Fibroblast of skin of scalp (primary cell): Measurements from ENCODE around the gene SSBP4.

Experiments used
- DNase-seq: peaks from one replicate; pipeline ENCODE4 v3.0.0-alpha.2; 2013

The SSBP4 gene

DNA sequence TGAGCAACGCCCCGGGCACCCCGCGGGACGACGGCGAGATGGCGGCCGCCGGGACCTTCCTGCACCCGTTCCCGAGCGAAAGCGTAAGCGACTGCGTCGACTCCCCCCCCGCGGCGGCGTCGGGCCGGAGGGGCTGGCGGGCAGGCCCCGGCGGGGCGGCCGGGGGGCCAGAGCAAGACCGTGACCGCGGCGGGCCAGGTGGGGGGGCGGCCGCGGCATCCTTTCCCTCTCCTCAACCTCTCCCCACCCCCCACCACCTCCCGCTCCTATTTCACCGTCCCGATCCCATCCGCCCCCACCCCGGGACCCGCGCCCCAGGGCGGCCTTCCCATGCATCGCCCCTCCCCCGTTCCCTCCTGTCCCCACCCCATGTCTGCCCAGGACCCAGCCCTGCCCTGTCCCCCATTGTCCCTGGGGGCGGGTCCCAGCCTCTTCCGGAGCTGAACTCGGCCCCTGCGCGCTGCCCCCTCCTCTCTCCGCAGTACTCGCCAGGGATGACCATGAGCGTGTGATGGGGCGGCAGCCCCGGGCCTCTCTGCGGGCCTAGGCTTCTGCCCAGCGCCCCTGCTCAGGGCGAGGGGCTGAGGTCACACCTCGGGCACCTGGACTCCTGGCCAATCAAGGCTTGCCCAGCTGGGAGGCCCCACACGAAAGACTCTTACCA, 14.7 kb downstream of the SSBP4 start:
- DNase-seq: no peak

DNA sequence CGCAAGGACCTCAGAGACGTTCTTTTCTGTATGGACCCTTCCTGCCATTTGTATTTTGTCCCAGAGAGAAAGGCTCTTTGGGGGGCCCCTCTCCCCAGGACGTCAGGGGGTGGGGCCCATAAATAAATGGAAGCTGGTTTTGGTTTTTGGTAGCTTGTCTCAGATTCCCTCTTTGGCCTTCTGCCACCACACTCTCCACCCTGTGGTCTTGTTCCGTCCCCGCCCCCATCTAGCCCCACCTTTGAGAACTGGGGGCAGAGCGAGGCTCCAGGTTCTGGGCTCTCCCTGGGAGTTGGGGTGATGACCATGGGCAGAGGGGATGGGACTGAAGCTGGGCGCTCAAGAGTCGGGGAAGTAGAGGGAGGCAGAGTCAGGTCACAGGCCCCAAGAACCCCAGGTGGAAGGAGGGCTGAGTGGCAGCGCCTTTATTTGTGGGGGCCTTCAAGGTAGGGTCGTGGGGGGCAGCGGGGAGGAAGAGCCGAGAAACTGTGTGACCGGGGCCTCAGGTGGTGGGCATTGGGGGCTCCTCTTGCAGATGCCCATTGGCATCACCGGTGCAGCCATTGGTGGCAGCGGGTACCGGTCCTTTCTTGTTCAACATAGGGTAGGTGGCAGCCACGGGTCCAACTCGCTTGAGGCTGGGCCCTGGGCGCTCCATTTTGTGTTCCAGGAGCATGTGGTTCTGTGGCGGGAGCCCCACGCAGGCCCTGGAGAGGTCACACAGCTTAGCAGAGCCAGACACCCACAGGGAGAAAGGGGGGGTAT, 15.4 kb downstream of the SSBP4 start:
- no peak for DNase-seq

DNA sequence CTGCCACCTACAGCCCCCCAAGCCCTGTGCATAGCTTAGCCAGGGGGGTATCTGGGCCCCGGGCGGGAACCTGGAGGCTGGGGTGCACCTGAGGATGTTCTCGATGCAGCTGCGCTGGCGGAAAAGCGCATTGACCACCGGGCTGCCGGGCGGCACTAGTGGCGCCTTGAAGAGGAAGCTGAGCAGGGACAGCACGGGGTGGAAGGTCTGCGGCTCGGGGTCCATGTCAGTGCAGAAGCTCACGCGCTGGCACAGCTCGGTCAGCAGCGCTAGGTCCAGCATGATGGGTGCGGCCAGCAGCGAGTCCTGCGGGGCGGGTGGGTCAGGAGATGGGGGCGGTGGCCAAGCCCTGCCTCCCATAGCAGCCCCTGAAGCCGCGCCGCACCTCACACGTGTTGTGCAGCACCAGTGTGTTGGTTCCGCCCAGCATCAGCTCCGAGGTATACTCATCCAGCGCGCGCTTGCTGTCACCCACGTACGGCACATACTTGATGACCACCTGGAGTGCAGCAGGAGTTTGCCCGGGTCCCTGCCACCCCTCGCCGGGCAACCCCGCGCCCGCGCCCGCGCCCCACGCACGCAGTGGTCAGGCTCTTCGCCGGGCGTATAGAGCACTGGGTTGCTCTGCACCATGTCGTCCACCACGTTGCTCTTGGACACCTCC, 16.1 kb downstream of the SSBP4 start:
- DNase-seq: no peak

DNA sequence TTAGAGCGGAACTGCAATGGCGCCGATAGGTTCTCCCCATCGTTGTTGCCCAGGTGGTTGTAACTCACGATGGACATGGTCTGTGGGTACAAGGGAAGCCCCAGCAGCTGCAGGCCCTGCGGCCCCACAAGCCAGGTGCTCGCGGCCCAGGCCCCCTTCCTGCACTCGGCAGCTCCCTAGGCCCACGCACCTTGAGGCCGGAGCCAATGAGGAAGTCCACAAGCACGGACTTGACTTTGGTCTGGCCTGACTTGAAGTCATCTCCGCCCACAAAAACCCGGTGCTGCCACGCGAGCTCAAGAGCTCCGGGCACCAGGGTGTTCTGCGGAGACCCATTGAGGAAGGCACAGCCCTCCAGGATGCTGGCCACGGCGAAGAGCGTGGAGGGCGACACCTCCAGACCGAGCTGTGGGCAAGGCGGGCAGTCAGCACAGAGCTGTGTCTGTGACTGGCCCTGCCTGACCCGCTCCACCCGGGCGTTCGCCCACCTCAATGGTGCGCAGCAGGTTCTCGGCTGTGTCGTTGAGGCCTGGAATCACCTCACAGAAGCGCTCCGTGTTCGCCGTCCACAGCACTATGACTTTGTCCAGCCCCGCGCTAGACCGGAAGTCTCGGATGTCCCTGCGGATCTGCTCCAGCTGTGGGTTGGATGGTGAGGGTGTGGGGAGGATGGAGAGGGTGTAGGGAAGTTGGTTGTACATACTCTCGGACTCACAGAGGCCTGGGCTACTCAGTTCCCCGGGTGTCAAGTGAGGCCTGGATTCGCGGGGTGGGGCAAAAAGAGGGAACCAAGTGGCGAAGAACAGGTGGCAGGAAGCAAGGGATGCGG, 16.9 kb downstream of the SSBP4 start:
- no peak for DNase-seq

DNA sequence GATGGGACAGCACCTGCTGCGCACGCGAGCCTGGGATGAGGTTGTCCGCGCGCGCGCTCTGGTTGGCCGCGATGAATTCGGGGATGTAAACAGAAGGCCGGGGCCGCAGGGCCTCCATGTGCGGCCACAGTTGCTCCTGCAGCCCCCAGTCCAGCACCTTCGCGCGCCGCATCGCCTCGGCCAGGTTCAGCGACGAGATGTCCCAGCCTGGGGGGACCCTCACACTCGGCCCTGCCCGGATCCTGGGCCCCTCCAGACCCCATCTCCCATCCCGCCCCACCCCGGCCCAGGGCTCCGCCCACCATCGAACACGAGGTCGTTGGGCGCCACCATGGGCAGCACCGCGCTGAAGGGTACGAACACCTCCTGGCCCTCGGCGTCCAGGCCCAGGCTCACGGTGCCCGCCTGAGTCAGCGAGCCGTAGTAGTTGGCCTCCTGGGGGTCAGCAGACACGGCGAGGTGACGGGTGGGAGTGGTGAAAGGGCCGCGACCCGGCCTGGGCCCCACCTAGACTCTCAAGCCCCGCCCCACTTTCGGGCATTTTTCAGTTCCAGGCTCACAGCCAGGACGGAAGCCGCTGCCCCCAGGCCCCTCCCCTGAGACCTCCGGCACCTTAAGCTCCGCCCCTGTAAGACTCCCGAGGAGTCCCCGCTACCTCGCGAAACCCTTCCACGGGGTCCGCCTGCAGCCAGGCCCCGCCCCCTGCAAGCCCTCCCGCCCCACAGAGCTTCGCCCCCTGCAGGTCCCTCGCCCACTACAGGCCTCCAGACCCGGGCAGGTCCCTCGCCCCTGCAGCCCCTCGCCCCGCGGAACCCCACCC, 17.7 kb downstream of the SSBP4 start:
- peak; percentile 87 for DNase-seq

DNA sequence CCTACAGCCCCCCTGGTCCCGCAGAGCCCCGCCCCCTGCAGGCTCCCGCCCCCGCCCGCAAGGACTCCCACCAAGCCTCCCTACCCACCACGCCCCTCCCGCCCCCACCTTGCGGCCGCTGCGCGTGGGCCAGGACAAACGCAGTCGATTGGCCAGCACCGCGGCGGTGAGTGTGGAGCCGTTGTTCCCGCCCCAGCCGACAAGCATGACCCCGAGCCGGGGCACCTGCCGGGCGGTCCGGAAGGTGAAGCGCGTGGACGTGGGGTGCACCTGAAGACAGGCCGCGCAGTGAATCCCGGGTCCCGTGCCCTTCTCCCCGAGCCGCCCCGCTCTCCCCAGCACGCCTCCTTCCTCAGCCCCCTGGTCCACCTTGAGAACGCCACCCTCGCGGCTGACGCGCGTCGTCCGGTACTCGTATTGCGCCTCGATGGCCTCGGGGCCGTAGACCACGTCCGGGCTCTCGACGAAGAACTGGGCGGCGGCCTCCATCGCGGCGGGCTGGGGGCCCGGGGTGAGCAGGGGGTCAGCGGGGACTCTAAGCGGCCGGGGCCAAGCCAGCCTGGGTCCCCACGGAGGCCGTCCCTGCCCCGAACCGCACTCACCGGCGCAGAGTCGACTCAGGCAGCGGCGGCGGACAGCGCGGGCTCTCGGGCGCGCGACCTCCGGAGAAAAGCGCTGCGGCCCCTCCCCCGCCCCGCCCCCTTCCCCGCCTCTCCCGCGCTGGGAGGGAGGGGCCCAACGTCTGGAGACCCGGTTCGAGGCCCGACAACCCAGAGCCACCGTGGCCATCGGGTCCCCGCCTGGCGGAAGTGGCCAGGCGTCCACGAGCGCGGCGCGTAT, 18.5 kb downstream of the SSBP4 start, which contains the start of gene ISYNA1:
ISYNA1 (minus strand) TSS at position 643 of the 840 bp plus-strand sequence; CDS start at position 489, 154 bp downstream.
- peak; percentile 52 for DNase-seq

DNA sequence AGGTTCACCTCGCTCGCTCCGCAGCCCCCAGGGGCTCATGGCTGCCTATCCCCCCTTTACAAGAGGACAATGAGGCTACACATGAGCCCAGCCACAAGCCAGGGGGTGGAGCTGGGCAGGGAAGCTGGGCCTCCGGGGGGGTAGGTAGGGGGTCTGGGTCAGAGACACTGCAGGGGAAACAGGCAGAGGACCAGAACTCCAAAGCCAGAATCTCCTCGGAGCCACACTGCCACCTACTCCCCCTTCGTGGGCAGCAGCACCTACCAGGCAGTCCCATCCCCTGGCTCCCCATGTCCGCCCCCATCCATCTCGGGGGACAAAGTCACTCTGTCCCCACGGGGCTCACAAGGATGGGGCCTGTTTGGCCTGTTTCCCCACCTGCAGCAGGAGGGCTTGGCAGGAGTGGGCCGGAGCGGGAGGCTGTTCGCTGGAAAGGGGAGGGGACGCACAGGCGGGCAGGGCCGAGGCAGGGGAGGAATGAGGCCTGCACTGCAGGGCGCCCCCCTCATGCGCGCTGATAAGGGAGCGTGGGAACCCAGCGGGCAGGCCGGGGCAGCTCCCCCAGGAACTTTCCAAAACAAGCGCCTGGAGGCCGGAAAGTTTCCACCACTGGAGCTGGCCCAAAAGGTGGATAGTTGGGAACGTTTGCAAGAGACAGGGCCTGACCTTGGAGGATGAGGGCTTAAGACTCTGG, 19.3 kb downstream of the SSBP4 start:
- DNase-seq: peak; percentile 55

DNA sequence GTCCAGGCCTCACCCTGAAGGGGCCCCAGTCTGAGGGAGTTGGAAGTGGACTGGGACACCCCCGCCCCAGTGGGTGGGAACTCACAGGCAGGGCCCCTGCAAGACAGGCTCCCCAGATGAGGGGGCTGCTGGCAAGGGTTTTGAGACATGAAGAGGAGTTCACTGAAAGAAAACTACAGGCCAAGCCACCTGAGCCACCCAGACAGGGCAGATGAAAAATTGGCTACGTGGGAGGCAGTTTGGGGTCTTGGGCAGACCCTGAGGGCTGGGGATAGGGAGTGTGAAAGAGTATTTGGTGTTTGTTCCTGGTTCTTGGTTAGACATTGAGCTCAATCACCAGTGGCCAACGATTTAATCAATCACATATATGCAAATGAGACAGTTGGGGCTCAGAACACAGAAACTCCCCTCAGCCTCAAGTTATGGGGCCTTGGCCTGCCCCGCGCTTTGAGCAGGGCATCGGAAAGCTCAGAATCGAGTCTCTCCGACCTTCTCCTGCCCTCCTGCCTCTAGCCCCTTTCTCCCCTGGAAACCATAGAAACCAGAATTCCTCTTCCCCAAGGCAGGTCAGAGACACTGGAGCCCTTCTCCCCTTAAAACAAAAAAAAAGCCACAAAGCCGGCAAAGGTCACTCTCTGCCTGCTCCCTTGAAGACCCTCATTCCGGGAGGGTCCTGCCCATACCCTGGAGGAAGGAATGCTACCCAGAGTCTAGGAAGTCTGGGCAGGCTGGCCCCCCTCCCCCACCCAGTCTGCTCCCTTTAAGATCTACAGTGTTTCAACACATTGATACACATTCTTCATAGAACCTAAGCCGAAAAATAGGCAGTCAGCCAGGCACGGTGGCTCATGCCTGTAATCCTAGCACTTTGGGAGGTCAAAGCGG, 20.1 kb downstream of the SSBP4 start:
- peak; percentile 74 for DNase-seq

DNA sequence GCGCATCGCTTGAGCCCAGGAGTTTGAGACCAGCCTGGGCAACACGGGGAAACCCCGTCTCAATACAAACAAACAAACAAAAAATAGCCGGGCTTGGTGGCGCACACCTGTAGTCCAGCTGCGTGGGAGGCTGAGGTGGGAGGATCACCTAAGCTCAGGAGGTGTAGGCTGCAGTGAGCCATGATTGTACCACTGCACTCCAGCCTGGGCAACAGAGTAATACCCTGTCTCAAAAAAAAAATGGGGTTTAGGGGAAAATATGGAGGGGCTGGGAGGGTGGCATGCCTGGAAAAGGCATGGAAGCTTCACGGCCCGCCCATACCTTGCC, 20.7 kb downstream of the SSBP4 start:
- DNase-seq: no peak

DNA sequence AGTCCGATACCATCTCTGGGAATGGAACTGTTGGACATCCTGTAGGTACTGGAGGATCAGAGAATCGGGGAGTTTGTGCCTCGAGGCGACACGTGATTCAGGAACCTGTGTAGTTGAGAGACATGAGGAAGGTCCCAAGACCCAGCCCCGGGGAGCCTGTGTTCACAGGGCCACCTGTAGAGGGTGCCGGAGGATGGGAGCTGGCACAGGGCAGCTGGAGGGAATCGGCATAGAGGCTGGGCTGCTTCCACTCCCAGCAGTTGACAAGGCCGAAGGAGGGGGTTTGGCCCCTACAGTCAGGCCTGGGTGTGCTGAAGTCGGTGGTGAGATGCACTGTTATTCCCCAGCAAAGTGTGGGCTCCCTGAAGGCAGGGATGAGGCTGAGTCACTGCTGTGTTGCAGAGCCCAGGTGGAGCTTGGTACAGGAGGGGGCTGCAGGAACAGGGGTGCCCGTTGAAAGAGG, 21.2 kb downstream of the SSBP4 start:
- DNase-seq: no peak

DNA sequence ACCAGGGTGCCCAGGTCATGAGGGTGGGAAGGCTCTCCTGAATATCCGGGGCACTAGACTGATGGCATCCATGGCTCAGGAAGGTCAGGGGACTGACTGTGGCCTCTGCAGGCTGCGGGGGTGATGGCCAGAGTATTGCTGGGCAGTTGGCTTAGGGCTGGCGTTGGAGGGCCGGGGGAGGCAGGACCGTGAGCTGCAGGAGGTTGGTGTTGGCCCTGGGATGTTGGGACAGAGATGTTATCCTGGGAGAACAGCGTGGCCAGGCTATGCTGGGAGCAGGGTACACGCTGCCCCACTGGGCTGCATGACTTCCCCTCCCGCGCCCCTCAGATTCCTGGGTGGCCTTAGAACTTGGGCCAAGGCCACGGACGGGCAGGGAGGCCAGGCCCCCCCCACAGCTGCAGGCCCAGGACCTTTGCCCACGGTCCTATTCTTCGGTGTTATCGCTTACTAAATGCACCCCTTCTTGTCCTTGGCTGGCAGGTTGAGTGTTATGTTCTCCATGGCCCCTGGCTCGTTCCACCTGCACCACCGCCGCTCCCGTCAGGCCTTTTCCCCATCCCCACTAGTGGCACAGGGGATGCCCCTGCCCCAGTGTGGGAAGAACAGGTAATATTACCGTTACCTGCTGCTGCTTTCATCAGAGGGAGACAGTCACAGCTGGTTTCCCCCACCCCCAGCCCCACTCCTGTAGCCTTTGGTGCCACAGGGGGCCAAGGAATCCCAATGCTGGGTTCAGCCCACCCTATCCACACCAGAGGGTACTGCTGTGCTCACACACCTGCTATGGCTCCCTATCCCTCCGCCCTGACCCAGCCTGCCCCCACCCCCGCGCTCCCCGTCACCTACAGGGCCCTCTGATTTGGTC, 22.0 kb downstream of the SSBP4 start:
- DNase-seq: no peak

DNA sequence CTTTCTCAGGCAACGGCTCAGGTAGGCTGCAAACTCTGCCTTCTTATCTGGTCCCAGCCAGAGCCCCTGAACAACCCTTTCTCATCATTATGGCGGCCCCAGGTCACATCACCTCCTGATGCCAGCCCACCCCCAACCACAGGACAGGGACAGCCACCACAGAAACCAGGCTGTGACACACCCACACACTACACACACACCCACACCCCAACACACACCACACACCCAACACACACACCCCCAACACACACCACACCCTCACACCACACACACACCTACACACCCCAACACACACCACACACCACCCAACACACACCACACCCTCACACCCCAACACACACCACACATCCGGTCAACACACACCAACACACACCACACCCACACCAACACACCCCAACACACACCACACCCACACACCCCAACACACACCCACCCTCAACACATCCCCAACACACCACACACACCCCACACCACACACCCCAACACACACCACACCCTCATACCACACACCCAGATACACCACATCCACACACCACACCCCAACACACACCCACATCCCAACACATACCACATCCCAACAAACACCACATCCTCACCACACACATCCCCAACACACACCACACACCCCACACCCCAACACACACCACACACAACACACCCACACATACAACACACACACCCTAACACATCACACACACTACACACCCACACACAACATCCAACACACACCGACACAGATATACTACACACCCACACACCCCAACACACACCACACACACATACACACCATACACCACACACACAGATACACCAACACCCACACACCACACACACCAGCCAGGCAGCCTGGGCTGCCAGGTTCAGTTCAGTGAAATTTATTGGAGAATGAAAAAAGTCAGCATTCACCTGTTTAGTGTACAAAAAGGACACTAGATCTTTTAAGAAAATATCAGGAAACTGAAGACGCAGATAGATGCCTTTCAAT, 22.9 kb downstream of the SSBP4 start:
- DNase-seq: no peak

DNA sequence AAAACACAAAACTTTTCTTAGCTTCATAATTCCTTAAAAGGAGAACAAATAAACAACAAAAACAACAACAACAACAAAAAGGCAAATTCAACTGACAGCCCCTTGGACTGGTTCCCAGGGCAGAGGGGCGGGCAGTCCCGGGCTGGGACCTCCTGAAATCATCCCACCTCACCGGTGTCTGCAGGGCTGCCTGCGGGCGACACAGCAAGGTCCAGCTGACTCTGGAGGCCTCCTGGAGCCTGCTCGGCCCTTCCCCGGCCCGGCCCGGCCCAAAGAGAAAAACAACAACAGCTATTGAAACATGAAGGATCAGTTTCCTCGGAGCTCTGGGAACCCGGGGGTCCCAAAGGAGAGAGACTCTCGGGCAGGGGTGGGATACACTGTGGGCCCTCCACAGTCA, 23.7 kb downstream of the SSBP4 start:
- no peak for DNase-seq

DNA sequence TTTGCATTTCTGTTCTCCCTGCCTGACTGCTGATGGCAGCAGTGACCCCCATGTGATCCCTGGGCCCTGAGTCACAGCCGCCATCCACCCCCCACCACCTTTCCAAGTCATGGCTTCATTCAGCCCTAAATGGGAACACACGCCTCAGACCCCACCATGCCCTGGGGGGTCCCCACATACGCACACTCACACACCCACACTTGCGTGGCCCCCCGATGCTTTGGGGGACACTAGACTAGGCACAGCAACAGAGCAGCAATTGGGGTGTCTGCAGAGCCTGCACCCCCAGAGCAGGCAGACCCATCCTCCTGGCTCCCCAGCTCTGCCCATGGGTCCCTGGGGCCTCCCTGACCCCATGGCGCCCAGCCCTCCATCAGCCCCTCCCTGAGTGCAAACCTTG, 24.2 kb downstream of the SSBP4 start:
- DNase-seq: no peak

DNA sequence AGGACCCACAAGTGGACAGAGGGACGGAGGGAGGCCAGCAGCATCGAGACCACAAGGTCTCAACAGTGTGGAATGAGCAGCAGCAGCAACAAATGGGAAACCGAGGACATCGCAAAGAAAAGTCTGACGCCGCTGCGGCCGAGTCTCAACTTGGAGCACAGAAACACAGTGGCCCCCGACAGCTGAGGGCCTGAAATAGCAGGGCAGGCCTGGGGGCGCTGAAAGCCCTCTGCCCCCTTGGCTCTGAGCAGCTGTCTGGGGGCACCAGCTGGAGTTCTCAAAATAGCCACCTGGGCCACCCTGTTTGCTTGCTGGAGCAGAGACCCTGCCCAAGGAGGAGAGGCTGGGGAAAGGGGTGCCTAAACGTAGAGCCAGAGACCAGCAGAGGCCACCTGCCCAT, 24.6 kb downstream of the SSBP4 start:
- no peak for DNase-seq

DNA sequence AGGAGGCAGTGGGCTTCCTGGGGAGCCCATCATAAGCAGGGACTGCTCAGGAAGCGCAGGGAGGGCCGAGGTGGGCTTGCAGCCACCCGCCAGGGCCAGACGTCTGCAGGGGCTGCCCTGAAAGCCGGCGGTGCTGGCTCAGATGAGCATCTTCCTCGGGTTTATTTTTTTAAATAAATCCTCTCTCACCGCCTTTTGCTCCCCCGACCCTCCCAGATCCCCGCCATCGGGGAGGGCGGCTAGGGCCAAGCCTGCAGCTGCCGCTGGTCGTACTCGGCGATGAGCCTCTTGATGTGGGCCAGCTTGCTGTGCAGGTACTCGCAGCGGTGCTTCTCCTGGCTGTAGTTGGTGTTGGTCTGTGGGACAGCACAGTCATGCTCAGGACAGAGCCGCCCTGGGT, 25.3 kb downstream of the SSBP4 start:
- DNase-seq: no peak
